ENCODE results near the gene S100A16. TPM values are rescaled to one million over a fixed set of nuclear protein-coding genes. Genes with fewer than 3 reads are reported as not detected.

S100A16 gene
- total RNA-seq, 3 donors from 2014 or later = 52.0 to 154 (median 102) TPM

GRCh38 chr1:153616144-153616916 lies 3.4 kb upstream of the S100A16 start, which contains the start of gene S100A14:
Gene S100A14 (minus strand): TSS chr1:153616325. CDS start chr1:153615858, 467 bp downstream.
- Histone ChIP-seq H3K4me3 (peak within 1 kb of the TSS in 2 of 3 donors; percentile 19 to 57), H3K27ac (peak within 1 kb of the TSS; percentile 82 to 84), H3K36me3 (no peaks in the 10 kb centered on the region), H3K27me3 (no peaks in the 10 kb centered on the region), H3K4me1 (peaks cover 5 to 23% of the 10 kb centered on the region in 2 donors), H3K9me3 (no peaks in the 10 kb centered on the region)
- intact Hi-C loops (cut with DNase I; ENCODE audit: low total_unique reads) = no loop called here
- DNase-seq (ENCODE audit: low spot score in 2 of 2) = peak; percentile 73 to 74
- TF ChIP-seq POLR2A (IDR thresholded peaks at IDR 0.05) (no peak), CTCF (IDR thresholded peaks at IDR 0.05) (no peak), POLR2AphosphoS5 (IDR thresholded peaks at IDR 0.05) (peak in 1 of 3 donors; percentile 10)

- peak overlapping the region; percentile 82 to 84 for H3K27ac ChIP-seq
- peak overlapping the region in 2 of 3 donors; percentile 19 to 57 for H3K4me3 ChIP-seq
- intact Hi-C loops (cut with DNase I; ENCODE audit: low total_unique reads) = no loop called here
- H3K27me3 ChIP-seq = no peaks in the 10 kb centered on the region
- H3K36me3 ChIP-seq = no peaks in the 10 kb centered on the region
- H3K9me3 ChIP-seq = no peaks in the 10 kb centered on the region
- H3K4me1 ChIP-seq = peaks cover 9 to 28% of the 10 kb centered on the region in 2 donors
- no peak for DNase-seq (ENCODE audit: low spot score in 2 of 2)
- TF ChIP-seq POLR2A (IDR thresholded peaks at IDR 0.05) (no peak), POLR2AphosphoS5 (IDR thresholded peaks at IDR 0.05) (no peak), CTCF (IDR thresholded peaks at IDR 0.05) (no peak)
Observed at GRCh38 chr1:153615406-153615805, 2.5 kb upstream of the S100A16 start.

- Histone ChIP-seq H3K9me3 (no peaks in the 10 kb centered on the region), H3K36me3 (no peaks in the 10 kb centered on the region), H3K27me3 (no peaks in the 10 kb centered on the region), H3K4me3 (peak overlapping the region in 1 of 3 donors; percentile 57), H3K4me1 (peaks cover 9 to 32% of the 10 kb centered on the region in 2 donors), H3K27ac (peak overlapping the region; percentile 84 to 98)
- TF ChIP-seq POLR2AphosphoS5 (IDR thresholded peaks at IDR 0.05) = no peak
- DNase-seq (ENCODE audit: low spot score in 2 of 2) = no peak
- intact Hi-C loops (cut with DNase I; ENCODE audit: low total_unique reads) = no loop called here
Observed at GRCh38 chr1:153614906-153615305, 2.0 kb upstream of the S100A16 start.

GRCh38 chr1:153614189-153614900 lies 1.4 kb upstream of the S100A16 start:
- H3K4me1 ChIP-seq = peaks cover 14 to 37% of the 10 kb centered on the region in 2 donors
- H3K9me3 ChIP-seq = no peaks in the 10 kb centered on the region
- TF ChIP-seq CTCF (IDR thresholded peaks at IDR 0.05) (no peak), POLR2AphosphoS5 (IDR thresholded peaks at IDR 0.05) (no peak), POLR2A (IDR thresholded peaks at IDR 0.05) (no peak)
- H3K4me3 ChIP-seq = no peak overlapping the region
- intact Hi-C loops (cut with DNase I; ENCODE audit: low total_unique reads) = no loop called here
- no peaks in the 10 kb centered on the region for H3K36me3 ChIP-seq
- H3K27ac ChIP-seq = peak overlapping the region; percentile 59 to 98
- DNase-seq (ENCODE audit: low spot score in 2 of 2) = no peak
- no peaks in the 10 kb centered on the region for H3K27me3 ChIP-seq

- DNase-seq (ENCODE audit: low spot score in 2 of 2) = no peak
- intact Hi-C loops (cut with DNase I; ENCODE audit: low total_unique reads) = no loop called here
- peaks cover 16 to 41% of the 10 kb centered on the region in 2 donors for H3K4me1 ChIP-seq
- no peaks in the 10 kb centered on the region for H3K36me3 ChIP-seq
- H3K4me3 ChIP-seq = peak overlapping the region in 2 of 3 donors; percentile 68 to 83
- no peaks in the 10 kb centered on the region for H3K27me3 ChIP-seq
- no peaks in the 10 kb centered on the region for H3K9me3 ChIP-seq
- TF ChIP-seq CTCF (IDR thresholded peaks at IDR 0.05) (no peak), POLR2AphosphoS5 (IDR thresholded peaks at IDR 0.05) (no peak), POLR2A (IDR thresholded peaks at IDR 0.05) (no peak)
- peak overlapping the region; percentile 98 to 100 for H3K27ac ChIP-seq
Observed at GRCh38 chr1:153613406-153613805, 469 bp upstream of the S100A16 start.
